ENCODE results near the gene MTHFSD. TPM values are rescaled to one million over a fixed set of nuclear protein-coding genes. Genes with fewer than 3 reads are reported as not detected.

Gene MTHFSD
- total RNA-seq, 1 donor from 2014 or later = 14.1 TPM

DNA sequence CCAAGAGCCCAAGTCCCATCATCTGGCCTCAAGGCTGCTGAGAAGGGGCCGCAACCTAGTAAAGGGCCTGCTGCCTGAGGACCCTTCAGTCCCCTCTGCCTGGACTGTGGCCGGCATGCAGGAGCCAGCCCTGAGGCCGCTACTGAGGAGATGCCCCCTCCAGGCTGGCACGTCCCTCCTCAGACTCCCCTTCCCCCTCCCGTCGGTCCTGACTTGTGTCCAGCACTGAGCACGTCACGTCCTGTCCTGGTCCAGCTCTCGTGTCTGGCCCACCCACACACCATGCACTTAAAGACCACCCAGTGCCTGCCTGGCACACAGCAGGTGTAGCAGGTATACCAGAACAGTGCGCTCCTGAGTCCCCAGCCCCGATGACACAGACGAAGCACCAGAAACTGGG is 9.6 kb downstream of the MTHFSD start:
- DNase-seq (ENCODE audit: extremely low spot score, unreplicated experiment) = no peak
- Mint-ChIP-seq H3K36me3 (ENCODE audit: unreplicated experiment) (peaks cover 7% of the 10 kb centered on the region), H3K4me3 (ENCODE audit: unreplicated experiment) (no peak overlapping the region), H3K9me3 (ENCODE audit: unreplicated experiment) (no peaks in the 10 kb centered on the region), H3K4me1 (ENCODE audit: unreplicated experiment) (no peaks in the 10 kb centered on the region), H3K27ac (ENCODE audit: unreplicated experiment) (no peak overlapping the region), H3K27me3 (ENCODE audit: unreplicated experiment) (peaks cover 17% of the 10 kb centered on the region)
- TF ChIP-seq, protein P1, sequence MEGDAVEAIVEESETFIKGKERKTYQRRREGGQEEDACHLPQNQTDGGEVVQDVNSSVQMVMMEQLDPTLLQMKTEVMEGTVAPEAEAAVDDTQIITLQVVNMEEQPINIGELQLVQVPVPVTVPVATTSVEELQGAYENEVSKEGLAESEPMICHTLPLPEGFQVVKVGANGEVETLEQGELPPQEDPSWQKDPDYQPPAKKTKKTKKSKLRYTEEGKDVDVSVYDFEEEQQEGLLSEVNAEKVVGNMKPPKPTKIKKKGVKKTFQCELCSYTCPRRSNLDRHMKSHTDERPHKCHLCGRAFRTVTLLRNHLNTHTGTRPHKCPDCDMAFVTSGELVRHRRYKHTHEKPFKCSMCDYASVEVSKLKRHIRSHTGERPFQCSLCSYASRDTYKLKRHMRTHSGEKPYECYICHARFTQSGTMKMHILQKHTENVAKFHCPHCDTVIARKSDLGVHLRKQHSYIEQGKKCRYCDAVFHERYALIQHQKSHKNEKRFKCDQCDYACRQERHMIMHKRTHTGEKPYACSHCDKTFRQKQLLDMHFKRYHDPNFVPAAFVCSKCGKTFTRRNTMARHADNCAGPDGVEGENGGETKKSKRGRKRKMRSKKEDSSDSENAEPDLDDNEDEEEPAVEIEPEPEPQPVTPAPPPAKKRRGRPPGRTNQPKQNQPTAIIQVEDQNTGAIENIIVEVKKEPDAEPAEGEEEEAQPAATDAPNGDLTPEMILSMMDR (IDR thresholded peaks at IDR 0.05) = no peak

DNA sequence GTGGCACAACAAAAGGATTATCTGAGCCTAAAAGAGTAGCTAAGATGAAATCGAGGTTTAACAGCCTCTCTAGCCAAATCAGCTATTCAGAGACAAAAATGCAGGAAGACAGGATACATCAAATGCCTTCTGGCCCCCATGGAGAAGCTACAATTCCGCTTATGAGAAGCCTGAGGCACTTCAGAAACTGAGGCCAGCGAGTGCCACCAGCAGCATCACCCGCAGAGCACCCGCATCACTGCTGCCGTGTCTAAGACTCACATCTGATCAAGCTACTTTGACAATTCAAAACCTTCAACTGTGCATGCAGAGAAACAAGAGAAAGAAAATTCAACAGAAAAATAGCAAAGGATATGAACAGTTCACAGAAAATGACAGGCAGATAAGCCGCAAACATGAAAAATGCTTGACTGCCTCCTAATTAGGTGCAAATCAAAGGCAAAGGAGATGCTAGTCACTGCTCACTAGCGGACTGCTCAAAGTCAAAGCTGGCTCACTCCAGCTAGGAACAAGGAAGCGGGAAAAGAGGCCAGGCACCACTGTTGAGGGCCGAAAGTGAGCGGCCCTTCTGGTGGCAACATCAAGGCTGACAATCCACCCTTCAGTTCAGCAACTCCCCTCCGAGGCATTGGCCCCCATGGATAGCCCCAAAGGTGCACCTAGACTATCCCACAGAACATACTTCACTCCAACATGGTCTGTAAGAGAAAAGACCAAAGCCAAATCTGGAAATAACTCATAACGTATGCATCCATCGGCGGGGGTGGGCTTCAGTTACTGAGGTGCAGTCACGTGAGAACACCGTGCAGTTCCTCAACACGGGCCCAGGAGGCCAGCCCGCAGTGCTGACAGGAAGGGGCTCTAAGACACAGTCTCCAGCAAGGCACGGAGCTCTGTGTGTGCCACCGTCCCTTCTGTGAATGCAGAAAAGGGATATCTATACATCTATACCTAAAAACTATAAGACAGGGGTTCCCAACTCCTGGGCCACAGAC is 12.0 kb downstream of the MTHFSD start:
- Mint-ChIP-seq H3K27me3 (ENCODE audit: unreplicated experiment) (peaks cover 23% of the 10 kb centered on the region), H3K27ac (ENCODE audit: unreplicated experiment) (no peak overlapping the region), H3K36me3 (ENCODE audit: unreplicated experiment) (peaks cover 6% of the 10 kb centered on the region), H3K4me3 (ENCODE audit: unreplicated experiment) (no peak overlapping the region), H3K4me1 (ENCODE audit: unreplicated experiment) (no peaks in the 10 kb centered on the region), H3K9me3 (ENCODE audit: unreplicated experiment) (no peaks in the 10 kb centered on the region)
- DNase-seq (ENCODE audit: extremely low spot score, unreplicated experiment) = no peak
- TF ChIP-seq, protein P1 (IDR thresholded peaks at IDR 0.05) = no peak

DNA sequence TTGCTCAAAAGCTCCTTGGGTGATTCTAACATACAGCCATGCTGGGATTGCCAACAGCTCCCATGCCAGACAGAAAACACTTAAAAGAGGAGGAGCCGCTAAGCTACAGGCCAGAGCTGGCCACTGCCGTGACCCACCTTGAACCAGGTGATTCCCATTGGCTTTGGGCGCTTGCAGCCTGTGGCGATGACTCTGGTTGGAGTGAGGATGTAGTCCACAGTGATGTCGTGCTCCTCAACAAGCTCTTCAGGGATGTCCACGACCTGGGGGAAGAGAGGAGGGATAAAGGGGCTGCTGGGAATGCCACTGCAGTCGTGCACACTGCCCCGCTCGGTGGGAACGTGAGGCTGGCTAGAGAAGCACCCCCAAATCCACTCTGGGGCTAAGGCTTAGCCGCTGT is 13.5 kb downstream of the MTHFSD start:
- Mint-ChIP-seq H3K9me3 (ENCODE audit: unreplicated experiment) (no peaks in the 10 kb centered on the region), H3K4me3 (ENCODE audit: unreplicated experiment) (no peak overlapping the region), H3K36me3 (ENCODE audit: unreplicated experiment) (peaks cover 6% of the 10 kb centered on the region), H3K27me3 (ENCODE audit: unreplicated experiment) (peaks cover 20% of the 10 kb centered on the region), H3K27ac (ENCODE audit: unreplicated experiment) (no peak overlapping the region), H3K4me1 (ENCODE audit: unreplicated experiment) (no peaks in the 10 kb centered on the region)
- TF ChIP-seq, protein P1 (IDR thresholded peaks at IDR 0.05) = no peak
- DNase-seq (ENCODE audit: extremely low spot score, unreplicated experiment) = no peak

DNA sequence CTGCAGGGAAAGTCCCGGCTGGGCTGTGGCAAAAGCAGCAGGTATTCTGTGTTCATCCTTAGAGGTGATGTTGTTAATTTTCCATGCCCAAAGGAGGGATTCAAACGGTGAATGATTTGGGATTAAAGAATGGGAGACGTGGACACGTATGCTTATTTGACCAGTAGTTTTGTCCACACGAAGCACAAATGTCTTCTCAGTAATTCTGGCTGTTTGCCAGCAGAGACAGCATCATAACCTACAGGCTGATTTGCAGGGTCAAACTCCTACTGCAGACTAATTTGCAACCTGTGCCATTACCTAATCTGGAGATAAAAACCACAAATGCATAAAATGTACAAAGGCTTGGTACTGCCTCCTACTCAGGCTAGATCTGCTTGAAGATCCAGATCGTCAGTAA is 14.1 kb downstream of the MTHFSD start:
- no peak for DNase-seq (ENCODE audit: extremely low spot score, unreplicated experiment)

More for the DNA sequence above, 14.1 kb downstream of the MTHFSD start:
- TF ChIP-seq, protein P1 (IDR thresholded peaks at IDR 0.05) = no peak
- Mint-ChIP-seq H3K4me1 (ENCODE audit: unreplicated experiment) (no peaks in the 10 kb centered on the region), H3K27ac (ENCODE audit: unreplicated experiment) (no peak overlapping the region), H3K36me3 (ENCODE audit: unreplicated experiment) (peaks cover 9% of the 10 kb centered on the region), H3K27me3 (ENCODE audit: unreplicated experiment) (peaks cover 18% of the 10 kb centered on the region), H3K9me3 (ENCODE audit: unreplicated experiment) (no peaks in the 10 kb centered on the region), H3K4me3 (ENCODE audit: unreplicated experiment) (no peak overlapping the region)
